Activated CD8-positive, alpha-beta T cell treated with anti-CD3 and anti-CD28 coated beads, Interleukin-2, amount 10 ng/mL, durations not matched to agents 7 days and 5 days (primary cell): ENCODE data around the gene AATK. TPM values are rescaled to one million over a fixed set of nuclear protein-coding genes. Genes with fewer than 3 reads are reported as not detected.

Experiments
- ATAC-seq: fragments of 150-1000 bp; cut with Tn5 transposase; one replicate; pipeline ENCODE4 v1.10.0; 2021; ENCODE audit warnings: moderate library complexity
- CTCF ChIA-PET: fragments of 350-600 bp; sonication (Branson Sonifier 250); formaldehyde crosslinking; loops from one replicate; lab custom pipeline; 2021; ENCODE audit warnings: antibody characterized with exemption; lab: Charles Lee
- POLR2A ChIA-PET: fragments of 350-600 bp; sonication (Branson Sonifier 250); formaldehyde crosslinking; loops from one replicate; lab custom pipeline; 2021; ENCODE audit warnings: antibody characterized with exemption; lab: Charles Lee
- DNase-seq: peaks from one replicate; pipeline ENCODE4 v3.0.0-alpha.2; 2020
- H3K27ac Mint-ChIP-seq: one replicate; pipeline ENCODE4 v1.8.0; 2021; ENCODE audit warnings: mild to moderate bottlenecking, mixed read lengths
- H3K27me3 Mint-ChIP-seq: one replicate; pipeline ENCODE4 v1.8.0; 2021; ENCODE audit warnings: low read depth, mixed read lengths
- H3K36me3 Mint-ChIP-seq: one replicate; pipeline ENCODE4 v1.8.0; 2021; ENCODE audit warnings: low read depth, mixed read lengths
- H3K4me1 Mint-ChIP-seq: one replicate; pipeline ENCODE4 v1.8.0; 2021; ENCODE audit warnings: low read depth, mixed read lengths
- H3K4me3 Mint-ChIP-seq: one replicate; pipeline ENCODE4 v1.8.0; 2021; ENCODE audit warnings: mild to moderate bottlenecking, mixed read lengths
- H3K9me3 Mint-ChIP-seq: one replicate; pipeline ENCODE4 v1.8.0; 2022; ENCODE audit warnings: mixed read lengths; ENCODE audit not compliant: insufficient read depth
- total RNA-seq, 2 experiments: library from RNA; stranded (reverse); gene quantifications; one replicate each; pipeline ENCODE4 v1.2.3, GENCODE V29; 2021

Gene AATK
- total RNA-seq, 2 experiments from 2014 or later = 0.71 to 1.1 TPM

- Mint-ChIP-seq H3K4me3 (no peak overlapping the region), H3K36me3 (no peaks in the 10 kb centered on the region), H3K27me3 (peaks cover 2% of the 10 kb centered on the region), H3K27ac (no peak overlapping the region), H3K9me3 (no peaks in the 10 kb centered on the region), H3K4me1 (no peaks in the 10 kb centered on the region)
- no peak for DNase-seq
- CTCF ChIA-PET = no interaction called here
- no peak for ATAC-seq
- POLR2A ChIA-PET = no interaction called here
These were observed 21.8 kb upstream of the AATK start for GRCh38 chr17:81187586-81188490.

GRCh38 chr17:81187120-81187519 lies 21.1 kb upstream of the AATK start:
- CTCF ChIA-PET = no interaction called here
- ATAC-seq (no peak), DNase-seq (no peak)
- no peak overlapping the region for H3K4me3 Mint-ChIP-seq
- H3K4me1 Mint-ChIP-seq = no peaks in the 10 kb centered on the region
- POLR2A ChIA-PET = no interaction called here
- no peak overlapping the region for H3K27ac Mint-ChIP-seq
- H3K36me3 Mint-ChIP-seq = no peaks in the 10 kb centered on the region
- peaks cover 2% of the 10 kb centered on the region for H3K27me3 Mint-ChIP-seq
- H3K9me3 Mint-ChIP-seq = no peaks in the 10 kb centered on the region

GRCh38 chr17:81186203-81186602 lies 20.2 kb upstream of the AATK start:
- Mint-ChIP-seq H3K9me3 (no peaks in the 10 kb centered on the region), H3K36me3 (no peaks in the 10 kb centered on the region), H3K27me3 (peaks cover 2% of the 10 kb centered on the region), H3K4me3 (no peak overlapping the region), H3K27ac (no peak overlapping the region), H3K4me1 (no peaks in the 10 kb centered on the region)
- no peak for ATAC-seq
- ChIA-PET POLR2A (interaction anchor here (0.6 kb wide), 1 partner anchor 24 kb away, joined by 3 read pairs; no protein-coding TSS in a partner anchor), CTCF (no interaction called here)
- no peak for DNase-seq

GRCh38 chr17:81184555-81184954 lies 18.5 kb upstream of the AATK start:
- Mint-ChIP-seq H3K27me3 (peaks cover 2% of the 10 kb centered on the region), H3K4me3 (no peak overlapping the region), H3K36me3 (no peaks in the 10 kb centered on the region), H3K4me1 (no peaks in the 10 kb centered on the region), H3K27ac (no peak overlapping the region), H3K9me3 (no peaks in the 10 kb centered on the region)
- no peak for DNase-seq
- ChIA-PET POLR2A (no interaction called here), CTCF (no interaction called here)
- no peak for ATAC-seq

- ChIA-PET CTCF (no interaction called here), POLR2A (no interaction called here)
- H3K9me3 Mint-ChIP-seq = no peaks in the 10 kb centered on the region
- no peak overlapping the region for H3K27ac Mint-ChIP-seq
- peaks cover 2% of the 10 kb centered on the region for H3K27me3 Mint-ChIP-seq
- ATAC-seq = no peak
- no peak for DNase-seq
- no peaks in the 10 kb centered on the region for H3K36me3 Mint-ChIP-seq
- H3K4me1 Mint-ChIP-seq = no peaks in the 10 kb centered on the region
- no peak overlapping the region for H3K4me3 Mint-ChIP-seq
These were observed 17.8 kb upstream of the AATK start for GRCh38 chr17:81183807-81184206.

- Mint-ChIP-seq H3K27me3 (peaks cover 2% of the 10 kb centered on the region), H3K27ac (no peak overlapping the region), H3K4me1 (no peaks in the 10 kb centered on the region), H3K4me3 (no peak overlapping the region), H3K36me3 (no peaks in the 10 kb centered on the region), H3K9me3 (no peaks in the 10 kb centered on the region)
- DNase-seq (no peak), ATAC-seq (no peak)
- ChIA-PET CTCF (no interaction called here), POLR2A (no interaction called here)
These were observed 17.3 kb upstream of the AATK start for GRCh38 chr17:81183316-81183715.

- H3K36me3 Mint-ChIP-seq = no peaks in the 10 kb centered on the region
- ChIA-PET POLR2A (no interaction called here), CTCF (no interaction called here)
- peaks cover 2% of the 10 kb centered on the region for H3K27me3 Mint-ChIP-seq
- H3K4me3 Mint-ChIP-seq = no peak overlapping the region
- no peaks in the 10 kb centered on the region for H3K4me1 Mint-ChIP-seq
- H3K9me3 Mint-ChIP-seq = no peaks in the 10 kb centered on the region
- DNase-seq = no peak
- no peak overlapping the region for H3K27ac Mint-ChIP-seq
- no peak for ATAC-seq
These were observed 16.6 kb upstream of the AATK start for GRCh38 chr17:81182596-81182995.

- Mint-ChIP-seq H3K9me3 (no peaks in the 10 kb centered on the region), H3K36me3 (no peaks in the 10 kb centered on the region), H3K4me1 (no peaks in the 10 kb centered on the region), H3K4me3 (no peak overlapping the region), H3K27me3 (peaks cover 2% of the 10 kb centered on the region), H3K27ac (no peak overlapping the region)
- DNase-seq (no peak), ATAC-seq (no peak)
- POLR2A ChIA-PET = no interaction called here
- CTCF ChIA-PET = no interaction called here
These were observed 15.8 kb upstream of the AATK start for GRCh38 chr17:81181811-81182185.

GRCh38 chr17:81180836-81181810 lies 15.1 kb upstream of the AATK start:
- Mint-ChIP-seq H3K9me3 (no peaks in the 10 kb centered on the region), H3K27me3 (peaks cover 2% of the 10 kb centered on the region), H3K36me3 (no peaks in the 10 kb centered on the region), H3K4me3 (no peak overlapping the region), H3K27ac (no peak overlapping the region), H3K4me1 (no peaks in the 10 kb centered on the region)
- ChIA-PET POLR2A (no interaction called here), CTCF (no interaction called here)
- no peak for DNase-seq
- ATAC-seq = no peak

GRCh38 chr17:81179861-81180260 lies 13.8 kb upstream of the AATK start:
- peaks cover 8% of the 10 kb centered on the region for H3K27me3 Mint-ChIP-seq
- CTCF ChIA-PET = no interaction called here

GRCh38 chr17:81179220-81179619 lies 13.2 kb upstream of the AATK start:
- no peak for ATAC-seq

More at GRCh38 chr17:81179861-81180260, 13.8 kb upstream of the AATK start:
- no peak overlapping the region for H3K27ac Mint-ChIP-seq
- H3K4me1 Mint-ChIP-seq = no peaks in the 10 kb centered on the region
- no peak for DNase-seq
- H3K4me3 Mint-ChIP-seq = no peak overlapping the region
- H3K9me3 Mint-ChIP-seq = no peaks in the 10 kb centered on the region
- no peak for ATAC-seq
- POLR2A ChIA-PET = no interaction called here
- H3K36me3 Mint-ChIP-seq = no peaks in the 10 kb centered on the region

More at GRCh38 chr17:81179220-81179619, 13.2 kb upstream of the AATK start:
- Mint-ChIP-seq H3K27ac (no peak overlapping the region), H3K9me3 (no peaks in the 10 kb centered on the region), H3K4me1 (no peaks in the 10 kb centered on the region), H3K27me3 (peaks cover 6% of the 10 kb centered on the region), H3K4me3 (no peak overlapping the region), H3K36me3 (no peaks in the 10 kb centered on the region)
- POLR2A ChIA-PET = no interaction called here
- DNase-seq = no peak
- CTCF ChIA-PET = no interaction called here
